HepG2 (cell line): ENCODE results near the gene CTRL. TPM values are rescaled to one million over a fixed set of nuclear protein-coding genes. Genes with fewer than 3 reads are reported as not detected.
A peak's percentile ranks its signal among the peaks of the same experiment; 100 is the strongest.

ENCODE experiments used
- ARHGAP35 ChIP-seq: sonication (generic); formaldehyde crosslinking; IDR thresholded peaks from 2 replicates; pipeline ENCODE4 v1.9.0; 2022; ENCODE audit warnings: mild to moderate bottlenecking, inconsistent platforms, moderate library complexity, missing genetic modification reagents, borderline replicate concordance
- ARNT ChIP-seq: fragments of 450-650 bp; IDR thresholded peaks from 2 replicates; pipeline ENCODE4 v1.6.1; 2017
- EHMT2 ChIP-seq: fragments of 200-600 bp; sonication (generic); IDR thresholded peaks from 2 replicates; pipeline ENCODE4 v1.7.0; 2017; ENCODE audit warnings: antibody characterized with exemption, low read depth, low read length, borderline replicate concordance
- FOXA3 ChIP-seq: IDR thresholded peaks from 2 replicates; pipeline ENCODE4 v1.6.1; 2016; ENCODE audit warnings: missing genetic modification reagents, missing compliant biosample characterization
- GATAD1 ChIP-seq: IDR thresholded peaks from 2 replicates; pipeline ENCODE4 v1.6.1; 2016; ENCODE audit warnings: missing genetic modification reagents, missing compliant biosample characterization
- HDAC2 ChIP-seq: sonication (generic); formaldehyde crosslinking; IDR thresholded peaks from 2 replicates; pipeline ENCODE4 v1.4.0; 2020; ENCODE audit warnings: missing genetic modification reagents
- HNRNPLL ChIP-seq: fragments of 200-400 bp; formaldehyde crosslinking; IDR thresholded peaks from 2 replicates; pipeline ENCODE4 v1.6.1; 2017; ENCODE audit warnings: mild to moderate bottlenecking, low read depth, low read length; ENCODE audit not compliant: poor library complexity, severe bottlenecking
- ISL2 ChIP-seq: sonication (generic); formaldehyde crosslinking; IDR thresholded peaks from 2 replicates; pipeline ENCODE4 v1.5.0; 2020; ENCODE audit warnings: missing genetic modification reagents
- KAT2B ChIP-seq: fragments of 150-350 bp; IDR thresholded peaks from 2 replicates; pipeline ENCODE4 v1.6.1; 2014; ENCODE audit warnings: low read depth, low read length, borderline replicate concordance
- NFKB2 ChIP-seq: sonication (generic); formaldehyde crosslinking; IDR thresholded peaks from 2 replicates; pipeline ENCODE4 v1.4.0; 2020; ENCODE audit warnings: missing genetic modification reagents, borderline replicate concordance
- SIX1 ChIP-seq: sonication (generic); formaldehyde crosslinking; IDR thresholded peaks from 2 replicates; pipeline ENCODE4 v1.4.0; 2020; ENCODE audit warnings: missing genetic modification reagents, borderline replicate concordance
- SMAD1 ChIP-seq: sonication (generic); formaldehyde crosslinking; IDR thresholded peaks from 2 replicates; pipeline ENCODE4 v1.4.0; 2020; ENCODE audit warnings: missing genetic modification reagents, low read depth, mild to moderate bottlenecking, borderline replicate concordance
- SMAD9 ChIP-seq: sonication (generic); formaldehyde crosslinking; IDR thresholded peaks from 2 replicates; pipeline ENCODE4 v1.5.1; 2020; ENCODE audit warnings: mild to moderate bottlenecking, missing genetic modification reagents
- SP2 ChIP-seq: sonication (generic); formaldehyde crosslinking; IDR thresholded peaks from 2 replicates; pipeline ENCODE4 v1.5.1; 2020; ENCODE audit warnings: mild to moderate bottlenecking, missing genetic modification reagents
- ZMYM2 ChIP-seq: sonication (generic); formaldehyde crosslinking; IDR thresholded peaks from 2 replicates; pipeline ENCODE4 v1.8.0; 2022; ENCODE audit warnings: mild to moderate bottlenecking, missing genetic modification reagents
- ZNF234 ChIP-seq: sonication (generic); formaldehyde crosslinking; conservative IDR thresholded peaks from 2 replicates; pipeline ENCODE4 v1.5.1; 2020; ENCODE audit warnings: mild to moderate bottlenecking, missing genetic modification reagents
- ZNF296 ChIP-seq: sonication (generic); formaldehyde crosslinking; conservative IDR thresholded peaks from 2 replicates; pipeline ENCODE4 v1.5.0; 2020; ENCODE audit warnings: mild to moderate bottlenecking, missing genetic modification reagents
- ZNF510 ChIP-seq: sonication (generic); formaldehyde crosslinking; IDR thresholded peaks from 2 replicates; pipeline ENCODE4 v1.4.0; 2020; ENCODE audit warnings: low read depth, mild to moderate bottlenecking, missing genetic modification reagents
- ZNF768 ChIP-seq: sonication (generic); formaldehyde crosslinking; IDR thresholded peaks from 2 replicates; pipeline ENCODE4 v1.4.0; 2020; ENCODE audit warnings: missing genetic modification reagents
- polyA plus RNA-seq, 8 experiments: library from polyadenylated mRNA; depleted of rRNA in 3 of 8; stranded (reverse) in 7 of 8; unstranded in 1 of 8; fragments of >200 nt; fragmentation: Illumina TruSeq in 4 of 8; extraction: Trizol in 4 of 8; gene quantifications; 2 replicates each; pipeline versions ENCODE4 v1.2.1 to v1.2.3, GENCODE V29; 2011 to 2016; ENCODE audit warnings: low read depth in 4 of 8, missing spikeins in 1 of 8, mixed read lengths in 1 of 8; ENCODE audit not compliant: insufficient read depth in 1 of 8
- total RNA-seq, 5 experiments: library from RNA; depleted of rRNA; stranded (reverse); fragments of >200 nt; fragmentation: Illumina TruSeq; extraction: Trizol; gene quantifications; 2 replicates each; pipeline ENCODE4 v1.2.3, GENCODE V29; 2016; ENCODE audit warnings: low read depth in 1 of 5
- TF ChIP-seq, protein P1 (sequence below): sonication (generic); formaldehyde crosslinking; IDR thresholded peaks from 2 replicates; pipeline ENCODE4 v1.4.0; 2020; ENCODE audit warnings: missing genetic modification reagents
- TF ChIP-seq, protein P2 (sequence below): sonication (generic); formaldehyde crosslinking; IDR thresholded peaks from 2 replicates; pipeline ENCODE4 v1.4.0; 2020; ENCODE audit warnings: missing genetic modification reagents, borderline replicate concordance

CTRL gene
- total and polyA plus RNA-seq, 2 of the 13 experiments (the other 11 are each of a cell fraction or from before 2014, with no cell fraction given) = 1.9 to 2.7 TPM

DNA sequence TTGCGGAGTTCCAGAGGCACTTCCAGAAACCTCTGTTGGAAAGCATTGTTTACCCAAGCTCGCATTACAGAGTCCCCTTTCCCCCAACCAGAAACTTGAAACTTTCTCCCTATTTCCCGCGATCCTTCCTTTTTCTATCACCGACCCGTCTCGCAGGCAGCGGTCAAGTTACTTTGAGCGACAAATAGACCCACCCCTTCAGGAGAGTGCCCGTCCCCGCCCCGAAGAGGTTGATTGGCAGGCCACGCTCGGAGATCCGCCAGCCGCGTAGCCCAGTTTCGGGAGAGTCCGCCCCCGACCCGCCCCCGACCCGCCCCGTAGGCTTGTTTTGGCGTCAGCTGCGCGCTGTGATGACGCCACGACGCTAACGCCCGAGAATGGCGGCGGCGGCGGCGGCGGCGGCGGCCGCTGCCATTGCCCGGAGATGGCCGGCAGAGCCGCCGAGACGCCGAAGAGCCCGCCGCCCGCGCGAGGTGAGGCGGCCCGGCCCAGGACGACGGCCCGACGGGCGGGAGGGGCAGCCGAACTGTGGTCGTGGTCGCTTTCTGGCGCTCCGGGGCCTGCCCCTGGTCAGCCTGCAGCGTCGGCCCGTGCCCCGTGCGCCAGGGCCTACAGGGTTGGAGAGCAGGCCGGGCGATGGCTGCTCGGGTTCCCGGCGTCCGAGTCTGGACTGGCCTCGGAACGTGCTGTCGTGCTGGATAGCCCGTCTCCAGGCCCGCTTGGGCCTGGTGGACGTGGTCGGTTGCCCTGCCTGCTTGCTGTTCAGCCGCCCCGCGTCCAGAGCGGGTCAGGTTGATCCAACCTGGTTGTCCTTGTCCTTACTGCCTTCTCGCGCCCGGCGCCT lies 38.5 kb downstream of the CTRL start, which contains the start of gene PSKH1 (continued):
- TF ChIP-seq SMAD1 (CRISPR knock-in tag) (peak; percentile 79; the same call in 1 of the 2 replicates), ARHGAP35 (CRISPR knock-in tag) (peak; percentile 79; the same call in 1 of the 2 replicates), ZNF296 (CRISPR knock-in tag) (no peak), ZNF510 (CRISPR knock-in tag) (0 out of 2 replicates have a peak, but pooled peaks have one; percentile 48), SIX1 (peak; percentile 83; the same call in 1 of the 2 replicates), ARNT (no peak), ZNF234 (CRISPR knock-in tag) (no peak), NFKB2 (CRISPR knock-in tag) (peak; percentile 88; the same call in 1 of the 2 replicates), HDAC2 (CRISPR knock-in tag) (peak; percentile 27), KAT2B (no peak), ZNF768 (peak; percentile 69; the same call in 1 of the 2 replicates), ISL2 (CRISPR knock-in tag) (no peak; the same call in 1 of the 2 replicates), EHMT2 (no peak), SP2 (CRISPR knock-in tag) (peak; percentile 88), SMAD9 (no peak), ZMYM2 (no peak), FOXA3 (CRISPR knock-in tag) (no peak), HNRNPLL (peak; percentile 91), GATAD1 (peak; percentile 88)
- TF ChIP-seq, protein P1, sequence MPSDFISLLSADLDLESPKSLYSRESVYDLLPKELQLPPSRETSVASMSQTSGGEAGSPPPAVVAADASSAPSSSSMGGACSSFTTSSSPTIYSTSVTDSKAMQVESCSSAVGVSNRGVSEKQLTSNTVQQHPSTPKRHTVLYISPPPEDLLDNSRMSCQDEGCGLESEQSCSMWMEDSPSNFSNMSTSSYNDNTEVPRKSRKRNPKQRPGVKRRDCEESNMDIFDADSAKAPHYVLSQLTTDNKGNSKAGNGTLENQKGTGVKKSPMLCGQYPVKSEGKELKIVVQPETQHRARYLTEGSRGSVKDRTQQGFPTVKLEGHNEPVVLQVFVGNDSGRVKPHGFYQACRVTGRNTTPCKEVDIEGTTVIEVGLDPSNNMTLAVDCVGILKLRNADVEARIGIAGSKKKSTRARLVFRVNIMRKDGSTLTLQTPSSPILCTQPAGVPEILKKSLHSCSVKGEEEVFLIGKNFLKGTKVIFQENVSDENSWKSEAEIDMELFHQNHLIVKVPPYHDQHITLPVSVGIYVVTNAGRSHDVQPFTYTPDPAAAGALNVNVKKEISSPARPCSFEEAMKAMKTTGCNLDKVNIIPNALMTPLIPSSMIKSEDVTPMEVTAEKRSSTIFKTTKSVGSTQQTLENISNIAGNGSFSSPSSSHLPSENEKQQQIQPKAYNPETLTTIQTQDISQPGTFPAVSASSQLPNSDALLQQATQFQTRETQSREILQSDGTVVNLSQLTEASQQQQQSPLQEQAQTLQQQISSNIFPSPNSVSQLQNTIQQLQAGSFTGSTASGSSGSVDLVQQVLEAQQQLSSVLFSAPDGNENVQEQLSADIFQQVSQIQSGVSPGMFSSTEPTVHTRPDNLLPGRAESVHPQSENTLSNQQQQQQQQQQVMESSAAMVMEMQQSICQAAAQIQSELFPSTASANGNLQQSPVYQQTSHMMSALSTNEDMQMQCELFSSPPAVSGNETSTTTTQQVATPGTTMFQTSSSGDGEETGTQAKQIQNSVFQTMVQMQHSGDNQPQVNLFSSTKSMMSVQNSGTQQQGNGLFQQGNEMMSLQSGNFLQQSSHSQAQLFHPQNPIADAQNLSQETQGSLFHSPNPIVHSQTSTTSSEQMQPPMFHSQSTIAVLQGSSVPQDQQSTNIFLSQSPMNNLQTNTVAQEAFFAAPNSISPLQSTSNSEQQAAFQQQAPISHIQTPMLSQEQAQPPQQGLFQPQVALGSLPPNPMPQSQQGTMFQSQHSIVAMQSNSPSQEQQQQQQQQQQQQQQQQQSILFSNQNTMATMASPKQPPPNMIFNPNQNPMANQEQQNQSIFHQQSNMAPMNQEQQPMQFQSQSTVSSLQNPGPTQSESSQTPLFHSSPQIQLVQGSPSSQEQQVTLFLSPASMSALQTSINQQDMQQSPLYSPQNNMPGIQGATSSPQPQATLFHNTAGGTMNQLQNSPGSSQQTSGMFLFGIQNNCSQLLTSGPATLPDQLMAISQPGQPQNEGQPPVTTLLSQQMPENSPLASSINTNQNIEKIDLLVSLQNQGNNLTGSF (CRISPR knock-in tag) = peak; percentile 81; the same call in 1 of the 2 replicates
- TF ChIP-seq, protein P2, sequence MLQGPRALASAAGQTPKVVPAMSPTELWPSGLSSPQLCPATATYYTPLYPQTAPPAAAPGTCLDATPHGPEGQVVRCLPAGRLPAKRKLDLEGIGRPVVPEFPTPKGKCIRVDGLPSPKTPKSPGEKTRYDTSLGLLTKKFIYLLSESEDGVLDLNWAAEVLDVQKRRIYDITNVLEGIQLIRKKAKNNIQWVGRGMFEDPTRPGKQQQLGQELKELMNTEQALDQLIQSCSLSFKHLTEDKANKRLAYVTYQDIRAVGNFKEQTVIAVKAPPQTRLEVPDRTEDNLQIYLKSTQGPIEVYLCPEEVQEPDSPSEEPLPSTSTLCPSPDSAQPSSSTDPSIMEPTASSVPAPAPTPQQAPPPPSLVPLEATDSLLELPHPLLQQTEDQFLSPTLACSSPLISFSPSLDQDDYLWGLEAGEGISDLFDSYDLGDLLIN (CRISPR knock-in tag) = 0 out of 2 replicates have a peak, but pooled peaks have one; percentile 68
